ENCODE data around the gene NLE1.
A peak's percentile ranks its signal among the peaks of the same experiment; 100 is the strongest.
"Not testable (repeated sequence)": the region's sequence is repeated elsewhere in the genome, so short reads cannot be mapped to it uniquely, and the experiment has no call there.

The NLE1 gene

GRCh38 chr17:35129154-35129972 lies 12.7 kb downstream of the NLE1 start:
- no peak for DNase-seq (ENCODE audit: low read depth)

- DNase-seq (ENCODE audit: low read depth), result no peak
Observed at GRCh38 chr17:35127751-35128514, 14.2 kb downstream of the NLE1 start.

GRCh38 chr17:35121315-35121714 lies 20.8 kb downstream of the NLE1 start, which contains the start of gene FNDC8:
Gene FNDC8, plus strand, starts transcription at chr17:35121615. Its CDS starts 79 bp downstream, at chr17:35121694.
- no peak for DNase-seq (ENCODE audit: low read depth)

GRCh38 chr17:35119370-35120165 lies 22.5 kb downstream of the NLE1 start, which contains the start of gene RAD51D:
Gene RAD51D, minus strand, starts transcription at chr17:35119860. Its CDS starts 247 bp downstream, at chr17:35119613.
- DNase-seq (ENCODE audit: low read depth), result peak; percentile 70

- no peak for DNase-seq (ENCODE audit: low read depth)
Observed at GRCh38 chr17:35117984-35118383, 24.1 kb downstream of the NLE1 start.

- no peak for DNase-seq (ENCODE audit: low read depth)
Observed at GRCh38 chr17:35116845-35117244, 25.3 kb downstream of the NLE1 start.

- DNase-seq (ENCODE audit: low read depth), result not testable (repeated sequence)
Observed at GRCh38 chr17:35110791-35111190, 31.3 kb downstream of the NLE1 start.

- DNase-seq (ENCODE audit: low read depth), result no peak
Observed at GRCh38 chr17:35104844-35105450, 37.2 kb downstream of the NLE1 start.

GRCh38 chr17:35103271-35103670 lies 38.8 kb downstream of the NLE1 start:
- DNase-seq (ENCODE audit: low read depth), result no peak

GRCh38 chr17:35101725-35102124 lies 40.4 kb downstream of the NLE1 start:
- no peak for DNase-seq (ENCODE audit: low read depth)

GRCh38 chr17:35101036-35101435 lies 41.1 kb downstream of the NLE1 start:
- DNase-seq (ENCODE audit: low read depth), result no peak

GRCh38 chr17:35099908-35100307 lies 42.2 kb downstream of the NLE1 start:
- no peak for DNase-seq (ENCODE audit: low read depth)

- DNase-seq (ENCODE audit: low read depth), result no peak
Observed at GRCh38 chr17:35097776-35098175, 44.3 kb downstream of the NLE1 start.

- DNase-seq (ENCODE audit: low read depth), result no peak
Observed at GRCh38 chr17:35095741-35096140, 46.4 kb downstream of the NLE1 start.

GRCh38 chr17:35094902-35095301 lies 47.2 kb downstream of the NLE1 start:
- DNase-seq (ENCODE audit: low read depth), result no peak

- DNase-seq (ENCODE audit: low read depth), result not testable (repeated sequence)
Observed at GRCh38 chr17:35090707-35091106, 51.4 kb downstream of the NLE1 start.

GRCh38 chr17:35089586-35090296 lies 52.4 kb downstream of the NLE1 start:
- DNase-seq (ENCODE audit: low read depth), result no peak

- DNase-seq (ENCODE audit: low read depth), result peak; percentile 91
Observed at GRCh38 chr17:35088881-35089585, 53.1 kb downstream of the NLE1 start.

- no peak for DNase-seq (ENCODE audit: low read depth)
Observed at GRCh38 chr17:35088356-35088880, 53.7 kb downstream of the NLE1 start.

- DNase-seq (ENCODE audit: low read depth), result no peak
Observed at GRCh38 chr17:35087731-35088355, 54.3 kb downstream of the NLE1 start.

Data from activated T-helper 1 cell treated with Interleukin-2 at 50 U/mL for 16 hours (primary cell).